Hindlimb muscle (tissue), 1 donor: ENCODE data around the gene ADAMTS3. TPM values are rescaled to one million over a fixed set of nuclear protein-coding genes. Genes with fewer than 3 reads are reported as not detected.

Experiments used
- DNase-seq: peaks from one replicate; pipeline ENCODE4 v3.0.0-alpha.2; 2013
- polyA plus RNA-seq: library from polyadenylated mRNA; unstranded; fragments of 120-200 nt; gene quantifications from one replicate; pipeline ENCODE4 v1.2.1, GENCODE V29; 2013; ENCODE audit not compliant: insufficient read length

Gene ADAMTS3
- polyA plus RNA-seq, 1 donor: 1.6 TPM

DNA sequence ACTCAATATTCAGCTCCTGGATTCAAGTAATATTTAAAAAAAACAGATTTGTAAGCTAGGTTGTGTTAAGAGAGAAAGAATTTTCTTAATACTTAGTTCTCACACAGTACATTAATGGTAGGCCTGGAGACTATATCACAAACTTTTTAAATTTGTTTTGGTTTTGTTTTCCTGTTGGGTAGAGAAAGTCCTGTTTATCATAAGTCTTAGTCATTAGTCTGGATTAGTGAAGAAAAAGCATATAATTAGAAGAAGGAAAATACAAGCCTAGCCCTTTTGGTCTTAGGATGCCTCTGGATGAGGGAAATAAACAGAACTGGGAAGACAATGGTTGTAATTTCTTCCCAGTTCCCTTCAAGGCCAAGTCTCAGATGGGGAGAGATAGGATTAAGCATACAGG, 163.6 kb downstream of the ADAMTS3 start:
- no peak for DNase-seq

DNA sequence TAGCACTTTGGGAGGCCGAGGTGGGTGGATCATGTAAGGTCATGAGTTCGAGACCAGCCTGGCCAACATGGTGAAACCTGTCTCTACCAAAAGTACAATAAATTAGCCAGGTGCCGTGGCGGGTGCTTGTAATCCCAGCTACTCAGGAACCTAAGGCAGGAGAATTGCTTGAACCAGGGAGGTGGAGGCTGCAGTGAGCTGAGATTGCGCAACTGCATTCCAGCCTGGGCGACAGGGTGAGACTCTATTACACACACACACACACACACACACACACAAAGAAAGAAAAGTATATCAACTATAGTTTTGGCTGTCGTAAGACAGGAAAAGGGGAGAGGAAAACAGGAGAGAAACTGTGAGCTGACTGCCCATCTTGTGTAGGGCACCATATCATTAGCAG, 171.7 kb downstream of the ADAMTS3 start:
- no peak for DNase-seq

DNA sequence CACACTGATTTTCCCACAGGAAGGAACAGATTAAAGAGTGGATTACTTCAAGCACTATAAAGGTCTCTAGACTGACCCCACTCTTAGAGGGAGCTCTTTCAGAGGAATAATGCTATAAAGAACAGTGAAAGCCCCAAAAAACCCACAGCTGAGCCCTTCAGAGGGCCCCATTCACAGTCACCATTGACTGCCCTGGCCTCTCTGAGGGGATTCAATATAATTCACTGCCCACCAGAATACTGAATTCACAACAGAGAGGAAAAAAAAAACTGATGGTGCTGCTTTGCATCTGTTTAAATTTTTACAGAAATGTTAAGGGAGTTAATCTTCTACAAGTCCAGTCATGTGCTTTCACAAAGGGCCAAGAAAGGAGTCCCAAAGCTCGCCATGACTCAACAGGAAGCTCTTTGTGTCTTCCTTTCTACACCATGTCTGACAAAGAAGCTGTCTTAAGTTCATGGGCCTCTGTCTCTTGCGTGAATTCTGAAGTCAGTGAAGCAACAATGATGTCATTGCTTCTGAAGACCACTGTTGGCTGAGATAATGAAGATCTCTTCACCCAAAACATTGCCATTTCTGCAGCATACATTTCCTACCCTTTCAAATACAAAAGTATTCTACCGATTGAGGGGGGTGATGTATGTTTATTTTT, 174.9 kb downstream of the ADAMTS3 start:
- no peak for DNase-seq

DNA sequence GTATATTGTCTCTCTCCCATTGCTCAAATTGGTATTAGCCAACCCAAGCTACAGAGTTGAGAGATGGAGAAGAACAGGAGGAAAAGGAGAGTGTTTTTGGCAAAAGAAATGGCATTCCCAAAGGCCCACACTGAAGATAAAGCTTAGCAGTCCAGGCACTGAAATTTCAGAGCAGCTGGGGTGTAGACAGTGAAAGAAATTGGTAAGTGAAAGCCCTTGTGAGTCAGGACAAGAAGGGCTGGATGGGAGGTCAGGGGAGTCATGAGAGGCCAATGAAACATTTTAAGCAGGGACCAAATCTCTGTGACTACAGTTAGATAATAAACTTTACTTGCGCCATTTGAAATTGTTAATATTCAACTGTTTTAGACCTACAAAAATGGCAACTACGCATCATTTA, 177.7 kb downstream of the ADAMTS3 start:
- DNase-seq: no peak

DNA sequence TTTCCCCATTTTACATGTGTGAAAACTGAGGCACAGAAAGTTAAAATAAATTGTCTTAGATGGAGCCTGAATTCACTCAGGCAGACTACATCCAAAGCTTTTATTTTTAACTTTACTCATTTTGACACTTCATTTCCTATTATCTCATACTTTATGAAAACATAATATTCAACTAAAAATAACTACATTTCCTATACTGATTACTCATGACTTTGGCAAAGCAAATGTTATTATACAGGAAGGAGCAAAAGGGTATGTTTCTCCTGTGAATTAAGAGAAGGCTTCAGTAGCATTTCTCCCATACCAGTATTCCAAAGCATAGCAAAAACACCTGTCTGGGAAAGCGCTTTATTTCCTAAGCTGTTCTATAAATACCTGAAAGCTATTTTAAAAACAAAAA, 178.6 kb downstream of the ADAMTS3 start:
- peak; percentile 34 for DNase-seq

DNA sequence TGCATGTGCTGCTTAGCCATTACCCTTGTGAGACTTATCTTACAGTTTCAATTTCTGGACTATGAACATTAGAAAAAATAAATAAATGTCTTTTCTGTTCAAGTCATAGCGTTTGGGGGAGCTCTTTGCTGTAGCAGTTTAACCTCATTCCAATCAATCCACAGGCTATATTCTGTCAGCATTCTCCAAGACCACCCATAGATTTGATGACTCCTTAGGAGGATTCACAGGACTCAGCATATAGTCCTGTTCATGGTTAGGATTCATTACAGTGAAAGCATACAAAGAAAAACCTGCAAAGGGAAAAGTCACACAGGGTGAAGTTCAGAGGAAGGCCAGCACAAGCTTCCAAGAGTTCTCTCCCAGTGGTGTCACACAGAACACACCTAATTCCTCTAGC, 180.5 kb downstream of the ADAMTS3 start:
- DNase-seq: no peak

DNA sequence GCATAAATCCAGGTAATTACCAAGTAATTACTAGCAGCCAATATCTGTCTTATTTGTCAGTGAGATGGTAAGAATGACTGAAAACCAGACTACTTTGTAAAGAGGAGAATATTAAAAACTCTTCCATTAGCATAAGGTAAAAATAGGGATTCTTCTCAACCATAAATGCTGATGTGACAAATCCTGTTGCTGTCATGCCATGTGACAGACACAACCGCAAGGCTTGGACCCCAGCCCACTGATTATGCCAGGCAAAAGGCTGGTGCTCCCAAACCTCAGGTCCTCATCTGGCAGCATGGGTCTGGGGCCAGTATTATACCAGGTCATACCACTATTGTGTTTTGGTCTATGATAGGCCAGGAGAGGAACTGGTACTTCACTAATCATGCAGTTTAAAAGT, 181.1 kb downstream of the ADAMTS3 start:
- no peak for DNase-seq

DNA sequence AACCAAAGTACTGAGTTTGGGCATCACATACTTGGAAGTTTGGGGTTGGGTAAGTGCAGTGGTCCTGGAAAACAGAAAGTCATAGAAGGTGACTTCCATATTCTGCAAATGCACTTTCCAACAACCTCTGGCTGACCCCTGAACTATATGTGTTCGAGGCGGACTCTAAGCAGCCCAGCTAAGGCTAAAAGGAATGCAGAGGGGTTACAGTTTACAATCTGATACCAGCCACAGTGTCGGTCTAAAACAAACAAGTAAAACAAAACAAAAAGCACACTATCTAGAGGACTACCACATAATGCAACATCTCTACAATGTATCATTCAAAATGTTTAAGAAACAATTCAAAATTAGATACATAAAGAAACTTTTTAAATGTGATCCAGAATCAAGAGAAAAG, 185.6 kb downstream of the ADAMTS3 start:
- DNase-seq: no peak

DNA sequence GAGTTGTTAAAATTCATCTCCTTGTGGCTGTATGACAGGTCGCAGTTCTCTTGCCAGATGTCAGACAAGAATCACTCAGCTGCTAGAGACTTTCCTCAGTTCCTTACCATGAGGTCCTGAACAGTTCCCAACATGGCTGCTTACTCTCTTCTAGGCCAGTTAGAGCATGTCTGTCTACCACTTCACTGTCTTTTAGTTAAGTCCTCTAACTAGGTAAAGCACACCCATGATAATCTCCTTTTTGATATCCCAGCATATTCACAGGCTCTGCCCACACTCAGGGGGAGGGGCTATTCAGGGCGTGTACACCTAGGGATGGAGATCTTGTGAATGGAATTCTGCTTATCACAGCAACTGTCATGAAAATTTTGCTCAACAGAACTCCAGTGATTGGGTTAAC, 190.1 kb downstream of the ADAMTS3 start:
- DNase-seq: no peak

DNA sequence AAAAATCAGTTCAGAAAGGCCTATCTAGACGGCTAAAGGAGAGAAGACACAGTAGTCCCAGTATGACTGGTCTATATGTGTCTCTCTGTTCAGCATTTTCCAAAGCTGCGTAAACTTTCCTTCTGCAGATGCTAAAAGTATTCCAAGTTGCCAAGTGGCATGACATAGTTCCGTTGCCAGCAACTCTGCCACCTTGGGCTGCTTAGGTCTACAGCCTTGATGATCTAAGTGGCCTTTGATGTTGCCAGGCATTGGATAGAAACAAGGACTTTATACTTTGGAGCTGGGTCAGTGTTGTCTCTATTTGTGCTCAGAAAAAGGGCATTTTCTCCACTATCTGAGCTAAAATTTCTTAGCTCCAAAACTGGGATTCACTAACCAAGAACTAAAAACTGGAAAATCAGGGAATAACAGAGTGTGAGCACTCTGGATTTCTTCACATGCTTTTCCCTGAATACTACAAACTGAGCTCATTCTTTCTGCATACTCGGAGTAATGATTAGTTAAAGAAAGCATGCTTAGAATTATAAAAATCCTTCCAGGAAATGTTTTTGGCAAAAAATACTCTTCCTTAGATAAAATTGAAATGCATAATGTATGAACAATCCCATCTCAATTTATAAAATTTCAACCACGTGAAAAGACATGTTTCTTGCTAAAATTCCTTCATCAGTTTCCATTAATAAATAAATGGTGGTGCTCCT, 191.4 kb downstream of the ADAMTS3 start:
- DNase-seq: no peak

DNA sequence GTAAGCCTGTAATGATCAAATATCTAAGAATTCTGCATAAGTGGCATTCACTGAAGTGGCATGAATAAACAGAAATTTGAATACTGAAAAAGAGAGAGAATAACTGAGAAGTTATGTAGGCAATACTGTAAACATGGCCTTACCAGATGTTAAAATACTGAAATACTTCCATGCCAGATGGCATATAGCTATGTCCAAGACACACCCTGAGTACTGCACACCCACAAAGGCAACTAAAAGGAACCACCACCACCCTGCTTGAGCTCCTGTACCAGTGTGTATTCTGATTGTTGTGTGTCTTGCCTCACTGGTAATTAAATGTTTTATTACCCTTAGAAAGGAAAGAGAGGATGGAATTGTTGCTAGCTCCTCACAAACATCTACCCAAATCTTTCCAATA, 192.1 kb downstream of the ADAMTS3 start:
- DNase-seq: no peak

DNA sequence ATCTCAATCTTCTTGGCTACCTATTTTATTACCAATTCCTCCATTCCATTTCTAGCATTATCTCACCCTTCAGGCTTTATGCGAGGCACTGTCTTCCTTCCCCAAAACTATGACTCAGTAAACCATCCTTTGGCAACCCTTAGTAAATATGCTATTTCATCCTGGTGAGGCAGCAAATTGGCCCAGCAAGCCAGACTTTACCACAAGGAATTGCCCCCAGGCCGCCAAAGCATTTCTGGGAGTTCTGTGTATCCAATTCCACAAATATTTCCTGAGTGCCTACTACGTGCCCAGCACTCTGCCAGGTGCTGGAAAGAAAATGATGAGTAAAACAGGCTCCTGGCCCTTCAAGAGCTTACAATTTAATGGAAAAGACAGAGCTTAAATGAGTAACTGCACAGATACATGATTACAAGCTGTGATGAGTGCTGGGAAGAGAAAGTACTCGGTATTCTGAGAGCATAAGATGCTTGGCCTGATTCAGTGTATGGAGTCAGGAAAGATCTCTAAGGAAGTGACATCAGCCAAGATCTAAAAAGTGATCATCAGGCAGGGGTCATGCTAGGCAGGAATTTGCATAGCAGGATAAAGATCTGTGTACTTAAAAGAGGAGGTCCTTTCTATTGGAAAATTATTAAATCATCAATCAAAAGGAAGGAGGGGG, 193.8 kb downstream of the ADAMTS3 start:
- DNase-seq: peak; percentile 42

DNA sequence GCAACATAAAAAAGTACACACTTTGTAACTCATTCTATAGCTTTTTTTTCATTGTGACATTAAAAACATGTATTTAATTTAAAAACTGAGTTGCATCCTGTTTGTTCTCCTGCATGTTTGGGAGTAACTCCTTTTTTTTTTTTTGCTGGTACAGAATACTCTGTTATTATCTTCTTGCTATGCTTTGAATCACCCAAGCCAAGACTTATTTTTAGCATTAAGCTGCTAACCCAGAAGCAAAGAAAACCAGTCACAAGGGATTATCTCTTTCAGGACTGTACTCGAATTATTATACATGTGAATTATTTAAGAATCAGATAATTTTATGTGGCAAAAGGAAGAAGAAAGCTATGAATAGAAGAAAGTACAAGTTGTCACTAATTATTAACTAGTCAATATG, 194.9 kb downstream of the ADAMTS3 start:
- DNase-seq: peak; percentile 13

DNA sequence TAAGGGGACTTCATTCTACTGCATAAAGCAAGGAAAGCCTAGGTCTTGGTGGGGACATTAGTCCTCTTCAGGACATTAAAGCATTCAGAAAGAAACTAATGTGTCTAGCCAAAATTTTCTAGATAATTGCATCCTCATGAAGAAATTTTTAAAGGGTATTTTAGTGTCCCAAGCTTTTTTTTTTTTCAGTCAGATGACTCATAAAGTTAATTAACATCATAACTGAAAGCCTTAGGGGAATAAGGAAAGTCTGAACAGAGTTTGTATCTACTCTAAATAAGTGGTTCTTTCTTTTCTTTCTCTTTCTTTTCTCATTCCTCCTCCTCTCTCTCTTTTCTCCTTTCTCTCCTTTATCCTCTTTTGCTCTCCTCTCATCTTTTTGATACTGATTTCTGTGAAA, 202.4 kb downstream of the ADAMTS3 start:
- no peak for DNase-seq

DNA sequence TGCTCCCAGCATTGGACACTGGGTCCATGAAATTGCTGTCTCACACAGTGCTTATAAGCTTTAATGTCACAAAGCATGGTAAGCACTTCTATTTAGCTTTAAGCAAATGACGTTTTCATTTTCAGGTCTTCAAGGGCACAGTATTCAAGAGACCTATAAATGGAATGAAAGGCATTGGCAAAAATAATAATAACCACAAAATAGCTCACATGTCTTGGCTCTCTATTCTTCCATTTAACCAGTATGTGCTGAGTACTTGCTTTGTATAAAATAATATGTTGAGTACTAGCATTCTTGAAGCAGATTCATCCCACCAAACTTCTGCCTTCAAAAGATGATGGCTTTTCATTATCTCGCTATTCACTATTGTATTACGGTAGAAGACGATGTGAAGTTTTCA, 203.0 kb downstream of the ADAMTS3 start:
- DNase-seq: no peak

DNA sequence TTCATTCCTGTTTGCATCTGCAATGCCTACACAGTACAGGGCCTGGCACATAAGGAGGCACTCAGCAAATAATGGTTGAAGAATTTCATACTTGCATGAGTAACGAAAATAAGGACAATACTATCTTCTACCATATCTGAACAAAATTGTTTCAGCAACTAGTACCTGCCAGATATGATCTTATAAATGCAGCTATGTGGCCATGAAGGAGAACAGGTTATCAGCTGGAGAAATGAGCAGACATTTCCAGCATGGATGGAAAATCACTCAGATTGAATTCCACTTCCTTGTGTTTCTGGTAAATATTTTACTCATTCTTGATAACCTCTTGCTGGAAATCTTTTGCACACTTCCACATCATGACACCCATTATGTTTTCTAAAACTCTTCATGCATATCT, 204.0 kb downstream of the ADAMTS3 start:
- no peak for DNase-seq

DNA sequence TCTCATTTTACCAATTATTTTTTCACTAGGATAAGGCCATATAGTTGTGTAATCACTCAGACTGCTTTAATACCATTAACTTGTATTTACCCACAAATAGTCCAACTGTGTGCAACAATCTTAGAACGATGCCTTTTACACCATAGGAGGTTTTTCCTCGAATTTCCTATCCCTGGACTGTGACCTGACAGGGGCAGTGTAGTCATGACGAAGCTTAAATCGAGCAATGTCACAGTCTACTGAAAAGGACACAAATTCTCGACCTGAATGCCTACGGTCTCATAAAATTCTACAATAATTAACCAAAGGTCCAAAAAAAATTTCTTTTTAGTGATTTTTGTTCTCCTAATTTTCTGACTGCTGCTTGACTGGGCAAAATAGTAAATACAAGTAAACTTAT, 208.9 kb downstream of the ADAMTS3 start:
- DNase-seq: no peak

DNA sequence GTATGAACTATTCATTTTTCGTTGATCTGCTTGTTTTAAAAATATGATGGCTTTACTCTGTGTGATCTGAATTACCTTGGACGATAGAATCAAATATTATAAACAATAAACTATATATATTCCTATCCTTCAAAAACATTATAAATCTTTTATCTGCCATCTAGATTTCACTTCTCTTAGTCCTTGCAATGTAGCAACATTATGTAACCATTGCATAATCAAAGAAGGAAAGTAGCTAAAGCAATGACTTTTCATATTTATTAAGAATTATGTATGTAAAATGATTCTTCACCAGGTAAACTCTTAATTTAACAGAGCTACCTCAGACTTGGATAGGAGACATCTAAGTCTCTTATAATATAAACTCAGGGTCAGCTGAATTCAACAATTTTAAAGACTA, 210.5 kb downstream of the ADAMTS3 start:
- no peak for DNase-seq

DNA sequence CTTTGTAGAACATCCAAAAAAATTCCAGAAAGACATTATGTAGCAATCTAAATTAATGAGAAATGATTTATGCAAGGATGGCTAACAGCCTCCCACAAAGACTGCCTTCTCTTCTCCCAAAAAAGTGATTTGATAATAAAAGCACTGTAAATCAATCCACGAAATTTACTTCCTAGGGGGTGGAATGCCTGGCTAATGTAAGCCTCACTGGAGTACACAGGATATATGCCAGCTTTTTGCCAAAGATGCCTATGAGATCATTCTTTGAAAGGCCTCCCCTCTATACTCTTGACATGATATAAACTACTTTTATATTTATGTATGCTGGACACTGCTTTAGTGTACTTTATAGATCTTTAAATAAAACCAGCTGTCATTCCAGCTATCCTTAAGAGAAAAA, 211.1 kb downstream of the ADAMTS3 start:
- DNase-seq: no peak

DNA sequence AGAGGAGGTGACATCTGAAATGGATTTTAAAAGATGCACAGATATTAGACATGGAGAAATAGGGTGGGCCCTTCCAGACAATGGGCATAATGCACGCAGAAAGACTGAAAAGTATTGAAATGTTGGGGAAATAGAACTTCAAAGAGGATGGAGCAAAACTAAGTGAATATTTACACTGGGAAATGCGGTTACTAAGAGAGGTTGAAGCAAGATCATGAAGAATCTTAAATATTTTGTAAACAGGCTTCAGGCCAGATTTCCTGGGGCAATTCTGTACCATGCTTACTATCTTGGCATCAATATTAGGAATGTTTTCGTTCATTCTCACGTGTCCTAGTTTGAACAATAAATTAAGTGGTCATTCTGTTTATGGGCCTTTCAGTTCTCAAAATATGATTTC, 216.3 kb downstream of the ADAMTS3 start:
- no peak for DNase-seq

DNA sequence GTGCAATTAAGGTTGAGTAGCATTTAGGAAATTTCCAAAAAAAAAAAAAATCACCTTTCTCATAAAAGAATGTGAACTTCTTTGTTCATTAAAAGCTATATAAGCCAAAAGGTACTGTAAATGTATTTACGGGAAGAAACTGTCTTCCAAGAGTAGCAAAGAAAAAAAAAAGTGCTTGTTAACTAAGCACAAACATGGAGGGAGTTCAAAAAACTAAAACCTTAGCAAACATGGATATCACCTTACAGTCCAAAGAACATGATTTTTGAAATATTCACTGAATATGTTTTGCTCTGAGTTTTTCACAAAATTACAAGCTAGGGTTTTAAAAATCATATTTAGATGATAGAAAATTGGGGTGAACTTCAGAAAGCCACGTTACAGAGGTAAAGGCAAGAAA, 217.5 kb downstream of the ADAMTS3 start:
- DNase-seq: no peak

DNA sequence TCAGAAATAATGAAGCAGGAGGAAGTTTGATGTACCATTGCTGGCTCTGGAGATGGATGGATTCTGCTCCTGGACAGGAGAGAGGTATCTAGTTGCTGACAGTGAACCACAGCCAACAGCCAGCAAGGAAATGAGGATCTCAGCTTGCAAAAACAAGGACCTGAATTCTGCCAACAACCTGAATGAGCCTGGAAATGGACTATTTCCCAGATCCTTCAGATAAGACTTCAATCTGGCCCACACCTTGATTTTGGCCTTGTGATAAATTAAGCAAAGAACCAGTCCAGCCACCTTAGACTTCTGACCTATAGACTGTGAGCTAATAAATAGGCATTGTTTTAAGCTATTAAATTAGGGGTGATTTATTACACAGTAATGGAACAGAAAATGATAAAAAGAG, 220.3 kb downstream of the ADAMTS3 start:
- no peak for DNase-seq

DNA sequence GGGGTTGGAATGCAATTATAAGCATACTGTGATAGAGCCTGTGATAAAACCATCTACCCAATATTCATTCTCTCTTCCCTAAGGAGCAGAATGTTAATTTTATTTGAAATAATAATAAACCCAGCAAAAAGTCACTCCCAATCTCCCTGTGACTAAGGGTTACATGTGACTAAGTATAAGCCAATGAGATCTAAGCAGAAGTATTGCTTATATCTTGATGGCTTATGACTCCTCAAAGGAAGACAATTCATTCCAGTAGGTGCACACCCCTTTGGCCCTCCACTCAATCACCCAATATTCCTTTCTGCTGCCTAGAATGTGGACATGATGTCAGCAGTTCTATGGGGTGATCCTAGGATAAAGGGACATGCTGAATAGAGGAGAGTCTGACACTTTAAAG, 224.6 kb downstream of the ADAMTS3 start:
- no peak for DNase-seq

DNA sequence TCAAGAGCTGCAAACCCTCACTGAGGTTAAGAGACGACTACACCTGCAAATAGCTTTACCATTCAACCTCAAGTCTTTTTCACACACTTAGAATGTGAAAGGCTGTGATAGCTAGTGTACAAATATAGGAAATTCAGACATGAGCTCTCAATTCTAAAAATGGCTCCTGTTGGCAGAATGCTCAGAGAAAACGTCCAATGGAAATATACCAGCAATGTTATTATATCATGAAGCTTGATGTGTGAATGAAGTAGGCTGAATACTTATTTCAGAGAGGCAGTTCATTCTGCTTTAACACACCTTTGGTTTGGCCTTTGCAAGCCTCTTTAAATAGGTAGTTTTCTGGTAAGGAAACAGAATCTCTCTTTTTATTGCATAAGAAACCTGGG, 227.6 kb downstream of the ADAMTS3 start:
- no peak for DNase-seq
